CD8-positive, alpha-beta memory T cell (primary cell): ENCODE measurements around the gene PRAMEF12. TPM values are rescaled to one million over a fixed set of nuclear protein-coding genes. Genes with fewer than 3 reads are reported as not detected.

Source experiments
- CTCF ChIA-PET: fragments of 350-600 bp; sonication (Branson Sonifier 250); formaldehyde crosslinking; loops from one replicate; lab custom pipeline; 2021; ENCODE audit warnings: antibody characterized with exemption; lab: Charles Lee
- POLR2A ChIA-PET: fragments of 350-600 bp; sonication (Branson Sonifier 250); formaldehyde crosslinking; loops from one replicate; lab custom pipeline; 2021; ENCODE audit warnings: antibody characterized with exemption; lab: Charles Lee
- DNase-seq, 5 donors: peaks; one replicate each; pipeline versions ENCODE4 v3.0.0 to v3.0.0-alpha.2; 2020 to 2022; ENCODE audit warnings: mixed read lengths in 1 of 5
- H3K27ac ChIP-seq: one replicate; pipeline ENCODE4 v1.7.0; 2013; ENCODE audit warnings: low read depth, mild to moderate bottlenecking, low read length, moderate library complexity
- H3K27me3 ChIP-seq: 2 replicates; pipeline ENCODE4 v1.7.0; 2013; ENCODE audit warnings: low read length, mild to moderate bottlenecking; ENCODE audit not compliant: insufficient read depth, poor library complexity, severe bottlenecking
- H3K36me3 ChIP-seq: 2 replicates; pipeline ENCODE4 v1.7.0; 2013; ENCODE audit warnings: mild to moderate bottlenecking, low read length, moderate library complexity; ENCODE audit not compliant: insufficient read depth
- H3K4me1 ChIP-seq: 2 replicates; pipeline ENCODE4 v1.7.0; 2013; ENCODE audit warnings: mild to moderate bottlenecking, low read length, moderate library complexity; ENCODE audit not compliant: insufficient read depth
- H3K4me3 ChIP-seq: 2 replicates; pipeline ENCODE4 v1.7.0; 2013; ENCODE audit warnings: mild to moderate bottlenecking, low read length
- H3K9me3 ChIP-seq: 2 replicates; pipeline ENCODE4 v1.7.0; 2013; ENCODE audit warnings: mild to moderate bottlenecking, low read length
- H3K27ac Mint-ChIP-seq, 8 donors: one replicate each; pipeline ENCODE4 v1.8.0; 2020 to 2021; ENCODE audit warnings: mixed read lengths in 8 of 8, mild to moderate bottlenecking in 6 of 8, inconsistent platforms in 3 of 8, moderate library complexity in 3 of 8
- H3K27me3 Mint-ChIP-seq, 2 donors: one replicate each; pipeline ENCODE4 v1.8.0; 2020 to 2021; ENCODE audit warnings: mixed read lengths in 2 of 2, mild to moderate bottlenecking in 1 of 2, moderate library complexity in 1 of 2
- H3K36me3 Mint-ChIP-seq, 3 donors: one replicate each; pipeline ENCODE4 v1.8.0; 2020 to 2021; ENCODE audit warnings: mixed read lengths in 3 of 3, inconsistent platforms in 1 of 3, mild to moderate bottlenecking in 1 of 3
- H3K4me1 Mint-ChIP-seq, 3 donors: one replicate each; pipeline ENCODE4 v1.8.0; 2020 to 2021; ENCODE audit warnings: mixed read lengths in 3 of 3, inconsistent platforms in 1 of 3, mild to moderate bottlenecking in 1 of 3
- H3K4me3 Mint-ChIP-seq, 7 donors: one replicate each; pipeline ENCODE4 v1.8.0; 2020 to 2021; ENCODE audit warnings: mixed read lengths in 7 of 7, mild to moderate bottlenecking in 6 of 7, moderate library complexity in 4 of 7, inconsistent platforms in 2 of 7
- H3K9me3 Mint-ChIP-seq, 5 donors: one replicate each; pipeline ENCODE4 v1.8.0; 2020 to 2022; ENCODE audit warnings: mixed read lengths in 5 of 5, mild to moderate bottlenecking in 3 of 5, moderate library complexity in 2 of 5, inconsistent platforms in 1 of 5
- polyA plus RNA-seq: library from polyadenylated mRNA; unstranded; fragments of 300-500 nt; fragmentation: Illumina TruSeq; gene quantifications from one replicate; pipeline ENCODE4 v1.2.3, GENCODE V29; 2021
- total RNA-seq, 2 experiments: library from RNA; stranded (reverse); gene quantifications; one replicate each; pipeline ENCODE4 v1.2.3, GENCODE V29; 2021

The PRAMEF12 gene
- total and polyA plus RNA-seq, 3 experiments from 2014 or later: not detected

GRCh38 chr1:12761781-12762180 lies 11.8 kb upstream of the PRAMEF12 start:
- Histone ChIP-seq H3K4me3 (no peak overlapping the region), H3K4me1 (no peaks in the 10 kb centered on the region), H3K9me3 (no peaks in the 10 kb centered on the region), H3K27ac (no peak overlapping the region), H3K27me3 (no peaks in the 10 kb centered on the region), H3K36me3 (no peaks in the 10 kb centered on the region)
- CTCF ChIA-PET: no interaction called here
- no peaks in the 10 kb centered on the region for H3K4me1 Mint-ChIP-seq
- no peaks in the 10 kb centered on the region for H3K36me3 Mint-ChIP-seq
- POLR2A ChIA-PET: no interaction called here
- H3K27ac Mint-ChIP-seq: no peak overlapping the region
- H3K9me3 Mint-ChIP-seq: peaks cover 0 to 2% (median 0%) of the 10 kb centered on the region in 5 donors
- peaks cover 14 to 35% of the 10 kb centered on the region in 2 donors for H3K27me3 Mint-ChIP-seq
- no peak for DNase-seq
- no peak overlapping the region for H3K4me3 Mint-ChIP-seq

DNA sequence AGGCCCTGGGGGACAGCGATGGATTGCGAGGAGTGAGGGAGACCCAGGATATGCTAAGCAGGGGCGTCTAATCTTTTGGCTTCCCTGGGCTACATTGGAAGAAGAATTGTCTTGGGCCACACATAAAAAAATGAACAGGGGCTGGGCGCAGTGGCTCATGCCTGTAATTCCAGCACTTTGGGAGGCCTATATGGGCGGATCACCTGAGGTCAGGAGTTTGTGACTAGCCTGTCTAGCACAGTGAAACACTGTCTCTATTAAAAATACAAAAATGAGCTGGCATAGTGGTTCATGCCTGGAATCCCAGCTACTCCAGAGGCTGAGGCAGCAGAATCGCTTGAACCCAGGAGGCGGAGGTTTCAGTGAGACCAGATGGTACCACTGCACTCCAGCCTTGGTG lies 10.8 kb upstream of the PRAMEF12 start:
- H3K27me3 ChIP-seq: no peaks in the 10 kb centered on the region
- Mint-ChIP-seq H3K4me3 (no peak overlapping the region), H3K9me3 (peaks cover 0 to 2% (median 0%) of the 10 kb centered on the region in 5 donors), H3K27ac (no peak overlapping the region), H3K36me3 (no peaks in the 10 kb centered on the region), H3K4me1 (no peaks in the 10 kb centered on the region), H3K27me3 (peaks cover 12 to 39% of the 10 kb centered on the region in 2 donors)
- no peak for DNase-seq
- H3K36me3 ChIP-seq: no peaks in the 10 kb centered on the region
- ChIA-PET CTCF (no interaction called here), POLR2A (no interaction called here)
- no peak overlapping the region for H3K4me3 ChIP-seq
- no peak overlapping the region for H3K27ac ChIP-seq
- no peaks in the 10 kb centered on the region for H3K9me3 ChIP-seq
- no peaks in the 10 kb centered on the region for H3K4me1 ChIP-seq

DNA sequence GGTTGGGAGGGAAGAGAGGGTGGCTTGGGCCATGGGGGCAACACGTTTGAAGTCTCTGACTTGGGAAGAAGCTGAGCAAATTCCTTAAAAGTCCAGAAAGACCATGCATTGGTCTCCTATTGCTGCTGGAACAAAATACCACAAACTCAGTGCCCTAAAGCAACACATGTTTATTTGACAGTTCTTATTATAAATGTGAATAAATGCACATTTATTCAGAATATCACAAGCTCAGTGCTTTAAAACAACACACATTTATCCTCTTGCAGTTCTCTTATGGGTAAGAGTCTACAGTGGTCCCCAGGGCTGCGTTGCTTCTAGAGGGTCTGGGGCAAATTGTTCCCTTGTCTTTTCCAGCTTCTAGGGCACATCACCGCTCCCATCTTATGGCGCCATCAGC lies 10.1 kb upstream of the PRAMEF12 start:
- no peak overlapping the region for H3K4me3 Mint-ChIP-seq
- ChIA-PET POLR2A (no interaction called here), CTCF (no interaction called here)
- Histone ChIP-seq H3K36me3 (no peaks in the 10 kb centered on the region), H3K27ac (no peak overlapping the region), H3K27me3 (no peaks in the 10 kb centered on the region), H3K4me1 (no peaks in the 10 kb centered on the region), H3K9me3 (no peaks in the 10 kb centered on the region), H3K4me3 (no peak overlapping the region)
- no peak for DNase-seq
- H3K27me3 Mint-ChIP-seq: peaks cover 7 to 39% of the 10 kb centered on the region in 2 donors
- no peaks in the 10 kb centered on the region for H3K36me3 Mint-ChIP-seq
- H3K4me1 Mint-ChIP-seq: no peaks in the 10 kb centered on the region
- H3K9me3 Mint-ChIP-seq: peaks cover 0 to 2% (median 0%) of the 10 kb centered on the region in 5 donors
- H3K27ac Mint-ChIP-seq: no peak overlapping the region

DNA sequence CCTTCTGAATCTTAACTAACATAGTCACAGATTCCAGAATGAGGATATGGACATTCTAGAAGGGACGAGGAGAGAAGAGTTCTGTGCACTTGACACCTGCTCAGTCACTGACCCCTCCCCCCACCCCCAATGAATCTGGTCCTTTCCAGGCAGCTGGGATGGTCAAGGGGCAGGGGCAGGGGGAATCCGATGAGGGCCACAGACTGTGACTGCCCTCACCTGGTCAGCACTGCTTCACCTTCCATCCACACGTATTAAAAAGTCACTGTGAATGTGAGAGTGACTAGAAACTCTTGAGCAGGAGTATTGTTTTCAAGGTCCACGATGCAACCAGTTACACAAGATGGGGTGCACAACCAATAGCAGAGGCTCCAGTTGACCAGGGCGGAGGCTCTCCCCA lies 9.5 kb upstream of the PRAMEF12 start:
- Mint-ChIP-seq H3K27me3 (peaks cover 9 to 38% of the 10 kb centered on the region in 2 donors), H3K9me3 (peaks cover 0 to 2% (median 0%) of the 10 kb centered on the region in 5 donors), H3K36me3 (no peaks in the 10 kb centered on the region), H3K4me1 (no peaks in the 10 kb centered on the region), H3K4me3 (no peak overlapping the region), H3K27ac (no peak overlapping the region)
- POLR2A ChIA-PET: no interaction called here
- no peak overlapping the region for H3K4me3 ChIP-seq
- H3K4me1 ChIP-seq: no peaks in the 10 kb centered on the region
- CTCF ChIA-PET: no interaction called here
- no peaks in the 10 kb centered on the region for H3K27me3 ChIP-seq
- no peaks in the 10 kb centered on the region for H3K36me3 ChIP-seq
- no peaks in the 10 kb centered on the region for H3K9me3 ChIP-seq
- no peak for DNase-seq
- H3K27ac ChIP-seq: no peak overlapping the region

DNA sequence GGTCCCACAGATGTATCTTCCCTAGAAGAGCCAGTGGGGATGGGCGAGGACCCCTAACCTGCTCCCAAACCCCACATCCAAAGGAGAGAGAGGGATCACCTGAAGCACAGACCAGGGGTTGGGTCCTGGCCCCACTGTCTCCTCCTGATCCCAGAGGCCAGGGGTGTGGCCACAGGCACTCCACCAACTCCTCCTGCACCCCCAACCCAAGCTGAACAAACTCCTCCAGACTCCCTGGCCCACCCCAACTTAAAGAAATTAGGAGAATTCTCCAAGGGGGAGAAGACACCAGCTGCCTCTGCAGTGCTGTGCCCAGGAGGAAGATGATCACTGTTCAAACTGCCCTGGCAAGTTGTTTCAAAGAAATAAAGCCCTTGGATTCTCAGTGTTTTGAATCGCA lies 4.5 kb upstream of the PRAMEF12 start:
- no peaks in the 10 kb centered on the region for H3K9me3 ChIP-seq
- H3K4me3 Mint-ChIP-seq: no peak overlapping the region
- peaks cover 0 to 2% (median 0%) of the 10 kb centered on the region in 5 donors for H3K9me3 Mint-ChIP-seq
- no peak for DNase-seq
- peaks cover 4% of the 10 kb centered on the region for H3K27me3 ChIP-seq
- H3K36me3 ChIP-seq: no peaks in the 10 kb centered on the region
- no peak overlapping the region for H3K27ac ChIP-seq
- peaks cover 35 to 62% of the 10 kb centered on the region in 2 donors for H3K27me3 Mint-ChIP-seq
- H3K4me1 Mint-ChIP-seq: no peaks in the 10 kb centered on the region
- H3K4me3 ChIP-seq: no peak overlapping the region
- H3K36me3 Mint-ChIP-seq: no peaks in the 10 kb centered on the region
- CTCF ChIA-PET: no interaction called here
- H3K27ac Mint-ChIP-seq: no peak overlapping the region
- H3K4me1 ChIP-seq: no peaks in the 10 kb centered on the region
- POLR2A ChIA-PET: no interaction called here

- H3K27me3 Mint-ChIP-seq: peaks cover 36 to 70% of the 10 kb centered on the region in 2 donors
- no peak overlapping the region for H3K27ac Mint-ChIP-seq
- peaks cover 4% of the 10 kb centered on the region for H3K27me3 ChIP-seq
- H3K4me3 Mint-ChIP-seq: no peak overlapping the region
- CTCF ChIA-PET: no interaction called here
- DNase-seq: no peak
- H3K4me1 Mint-ChIP-seq: no peaks in the 10 kb centered on the region
- H3K4me3 ChIP-seq: no peak overlapping the region
- H3K36me3 ChIP-seq: no peaks in the 10 kb centered on the region
- H3K9me3 ChIP-seq: no peaks in the 10 kb centered on the region
- H3K4me1 ChIP-seq: no peaks in the 10 kb centered on the region
- POLR2A ChIA-PET: no interaction called here
- H3K36me3 Mint-ChIP-seq: no peaks in the 10 kb centered on the region
- H3K9me3 Mint-ChIP-seq: peaks cover 0 to 2% (median 0%) of the 10 kb centered on the region in 5 donors
- no peak overlapping the region for H3K27ac ChIP-seq
These were observed 3.5 kb upstream of the PRAMEF12 start for GRCh38 chr1:12769976-12770505.

DNA sequence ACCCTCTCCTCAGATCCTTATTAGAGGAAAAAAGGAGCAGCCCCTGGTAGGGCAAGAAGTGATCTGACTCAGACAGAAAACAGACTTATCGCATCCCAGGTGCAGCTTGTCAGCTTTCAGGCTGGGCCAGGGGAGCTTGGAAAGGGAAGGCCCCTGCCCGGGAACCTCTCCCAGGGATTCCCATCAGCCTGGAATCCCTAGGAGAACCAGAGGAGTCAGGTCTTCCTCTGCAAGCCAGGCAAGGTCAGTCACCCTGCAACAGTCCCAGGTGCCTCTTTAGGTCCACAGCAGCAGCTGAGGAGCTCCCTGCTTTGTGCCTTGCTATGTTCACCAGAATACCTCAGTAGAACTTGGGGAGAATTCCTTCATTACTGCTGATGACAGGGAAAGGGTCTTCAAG lies 2.9 kb upstream of the PRAMEF12 start:
- Histone ChIP-seq H3K27me3 (peaks cover 4% of the 10 kb centered on the region), H3K9me3 (no peaks in the 10 kb centered on the region), H3K4me1 (no peaks in the 10 kb centered on the region), H3K36me3 (no peaks in the 10 kb centered on the region), H3K27ac (no peak overlapping the region), H3K4me3 (no peak overlapping the region)
- H3K4me1 Mint-ChIP-seq: no peaks in the 10 kb centered on the region
- peaks cover 36 to 72% of the 10 kb centered on the region in 2 donors for H3K27me3 Mint-ChIP-seq
- no peak overlapping the region for H3K4me3 Mint-ChIP-seq
- POLR2A ChIA-PET: no interaction called here
- no peaks in the 10 kb centered on the region for H3K9me3 Mint-ChIP-seq
- CTCF ChIA-PET: no interaction called here
- DNase-seq: no peak
- H3K27ac Mint-ChIP-seq: no peak overlapping the region
- no peaks in the 10 kb centered on the region for H3K36me3 Mint-ChIP-seq

DNA sequence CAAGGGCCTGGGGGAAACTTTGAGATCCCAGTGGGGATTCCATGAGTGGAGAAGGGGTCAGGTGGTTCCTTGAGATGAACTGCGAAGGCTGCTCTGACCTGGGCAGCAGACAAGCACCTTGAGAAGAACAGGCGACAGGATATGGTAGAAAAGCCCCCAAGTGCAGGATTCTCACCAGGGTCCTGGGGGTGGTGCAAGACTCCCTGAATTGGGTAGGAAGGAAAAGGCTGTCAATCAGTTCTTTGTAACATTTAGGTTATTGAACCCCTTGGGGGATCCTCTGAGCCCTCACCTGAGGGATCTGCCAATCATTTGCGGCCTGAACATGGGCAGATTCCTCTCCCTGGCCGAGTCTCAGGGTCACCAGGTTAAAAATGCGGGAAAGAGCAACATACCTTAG lies 2.4 kb upstream of the PRAMEF12 start:
- Histone ChIP-seq H3K27ac (no peak overlapping the region), H3K36me3 (no peaks in the 10 kb centered on the region), H3K9me3 (no peaks in the 10 kb centered on the region), H3K4me3 (no peak overlapping the region), H3K4me1 (no peaks in the 10 kb centered on the region), H3K27me3 (peaks cover 8% of the 10 kb centered on the region)
- no peak for DNase-seq
- no peak overlapping the region for H3K4me3 Mint-ChIP-seq
- no peaks in the 10 kb centered on the region for H3K36me3 Mint-ChIP-seq
- POLR2A ChIA-PET: no interaction called here
- H3K27me3 Mint-ChIP-seq: peaks cover 37 to 78% of the 10 kb centered on the region in 2 donors
- no peaks in the 10 kb centered on the region for H3K4me1 Mint-ChIP-seq
- no peaks in the 10 kb centered on the region for H3K9me3 Mint-ChIP-seq
- CTCF ChIA-PET: no interaction called here
- no peak overlapping the region for H3K27ac Mint-ChIP-seq
